HEK293T (cell line): ENCODE data around the gene VRK2.

Experiments used
- CTCF ChIA-PET: fragments of 350-600 bp; formaldehyde crosslinking; extraction: SDS; loops from one replicate; lab custom pipeline; 2021; ENCODE audit warnings: antibody characterized with exemption, inconsistent platforms; lab: Yijun Ruan, JAX
- POLR2A ChIA-PET: fragments of 350-600 bp; formaldehyde crosslinking; extraction: SDS; loops from one replicate; lab custom pipeline; 2020; ENCODE audit warnings: antibody characterized with exemption, inconsistent platforms; lab: Yijun Ruan, JAX
- DNase-seq: peaks from one replicate; pipeline ENCODE4 v3.0.0; 2012; ENCODE audit warnings: mixed read lengths; ENCODE audit errors: extremely low spot score
- ARNT ChIP-seq: fragments of 450-650 bp; IDR thresholded peaks from 2 replicates; pipeline ENCODE4 v1.6.1; 2017; ENCODE audit warnings: mild to moderate bottlenecking
- BHLHE40 ChIP-seq: fragments of 450-650 bp; IDR thresholded peaks from 2 replicates; pipeline ENCODE4 v1.6.1; 2016; ENCODE audit warnings: mild to moderate bottlenecking, moderate library complexity, borderline replicate concordance
- CTBP1 ChIP-seq: fragments of 450-650 bp; IDR thresholded peaks from 2 replicates; pipeline ENCODE4 v1.6.1; 2016; ENCODE audit warnings: borderline replicate concordance
- ELF4 ChIP-seq: fragments of 450-650 bp; IDR thresholded peaks from 2 replicates; pipeline ENCODE4 v1.6.1; 2017; ENCODE audit warnings: antibody characterized with exemption
- FOXA1 ChIP-seq: fragments of 450-650 bp; IDR thresholded peaks from 2 replicates; pipeline ENCODE4 v1.6.1; 2016; ENCODE audit warnings: mild to moderate bottlenecking
- FOXK2 ChIP-seq: fragments of 450-650 bp; IDR thresholded peaks from 2 replicates; pipeline ENCODE4 v1.6.1; 2016; ENCODE audit warnings: mild to moderate bottlenecking
- FOXM1 ChIP-seq: fragments of 450-650 bp; IDR thresholded peaks from 2 replicates; pipeline ENCODE4 v1.6.1; 2017; ENCODE audit warnings: mild to moderate bottlenecking, borderline replicate concordance
- HDGF ChIP-seq: fragments of 450-650 bp; IDR thresholded peaks from 2 replicates; pipeline ENCODE4 v1.6.1; 2017; ENCODE audit warnings: antibody characterized with exemption, borderline replicate concordance
- L3MBTL2 ChIP-seq: fragments of 450-650 bp; conservative IDR thresholded peaks from 2 replicates; pipeline ENCODE4 v1.6.1; 2016; ENCODE audit warnings: mild to moderate bottlenecking
- LEF1 ChIP-seq: fragments of 450-650 bp; IDR thresholded peaks from 2 replicates; pipeline ENCODE4 v1.6.1; 2017; ENCODE audit warnings: mild to moderate bottlenecking, borderline replicate concordance
- NFRKB ChIP-seq: fragments of 450-650 bp; IDR thresholded peaks from 2 replicates; pipeline ENCODE4 v1.6.1; 2016; ENCODE audit warnings: mild to moderate bottlenecking, moderate library complexity
- PKNOX1 ChIP-seq: fragments of 450-650 bp; IDR thresholded peaks from 2 replicates; pipeline ENCODE4 v1.6.1; 2016
- SP1 ChIP-seq: fragments of 450-650 bp; IDR thresholded peaks from 2 replicates; pipeline ENCODE4 v1.6.1; 2017
- SUZ12 ChIP-seq: fragments of 450-650 bp; IDR thresholded peaks from 2 replicates; pipeline ENCODE4 v1.6.1; 2016; ENCODE audit warnings: mild to moderate bottlenecking
- TARDBP ChIP-seq: fragments of 450-650 bp; IDR thresholded peaks from 2 replicates; pipeline ENCODE4 v1.6.1; 2016
- ZNF384 ChIP-seq: fragments of 450-650 bp; IDR thresholded peaks from 2 replicates; pipeline ENCODE4 v1.6.1; 2016

VRK2 gene

GRCh38 chr2:58042486-58042970 is 4.1 kb upstream of the VRK2 start:
- CTCF ChIA-PET: no interaction called here

GRCh38 chr2:58044145-58044544 is 2.5 kb upstream of the VRK2 start:
- TF ChIP-seq ZNF384: no peak
- TF ChIP-seq LEF1: no peak
- TF ChIP-seq FOXM1: no peak
- no peak for TF ChIP-seq L3MBTL2
- TF ChIP-seq HDGF: no peak
- no peak for TF ChIP-seq ELF4
- no peak for TF ChIP-seq NFRKB
- no peak for TF ChIP-seq BHLHE40
- no peak for TF ChIP-seq TARDBP
- no peak for TF ChIP-seq FOXA1
- no peak for TF ChIP-seq CTBP1
- TF ChIP-seq SUZ12: no peak
- no peak for DNase-seq
- ChIA-PET POLR2A (no interaction called here), CTCF (no interaction called here)

More at GRCh38 chr2:58042486-58042970, 4.1 kb upstream of the VRK2 start:
- no peak for DNase-seq
- TF ChIP-seq NFRKB (no peak), PKNOX1 (no peak), SP1 (no peak), BHLHE40 (no peak), FOXA1 (no peak), L3MBTL2 (no peak), ZNF384 (no peak)
- POLR2A ChIA-PET: no interaction called here

GRCh38 chr2:58045580-58046334 is 849 bp upstream of the VRK2 start:
- no peak for TF ChIP-seq HDGF
- no peak for TF ChIP-seq BHLHE40
- TF ChIP-seq SUZ12: no peak
- no peak for TF ChIP-seq FOXA1
- no peak for TF ChIP-seq TARDBP
- TF ChIP-seq ZNF384: no peak
- TF ChIP-seq L3MBTL2: no peak
- no peak for TF ChIP-seq SP1
- TF ChIP-seq ARNT: no peak
- TF ChIP-seq PKNOX1: no peak
- TF ChIP-seq NFRKB: no peak
- TF ChIP-seq FOXK2: no peak
- CTCF ChIA-PET: no interaction called here
- POLR2A ChIA-PET: interaction anchor here (0.6 to 1.6 kb wide), 10 partner anchors 9 to 1847 kb away, joined by 3 to 5 read pairs (median 3); no protein-coding TSS in a partner anchor
- DNase-seq: no peak

GRCh38 chr2:58046335-58046584 is 346 bp upstream of the VRK2 start:
- ChIA-PET POLR2A (interaction anchor here (0.6 to 1.6 kb wide), 10 partner anchors 9 to 1847 kb away, joined by 3 to 5 read pairs (median 3); no protein-coding TSS in a partner anchor), CTCF (no interaction called here)
- no peak for DNase-seq
- TF ChIP-seq SUZ12 (no peak), TARDBP (no peak), HDGF (no peak), ARNT (no peak), ZNF384 (no peak), BHLHE40 (no peak), FOXA1 (no peak), NFRKB (no peak), PKNOX1 (no peak), FOXK2 (no peak), L3MBTL2 (no peak; the same call in 1 of the 2 replicates), LEF1 (no peak), CTBP1 (no peak), SP1 (no peak), ELF4 (no peak), FOXM1 (no peak)

- peak; percentile 21 for DNase-seq
- CTCF ChIA-PET: no interaction called here
These were observed 848 bp downstream of the VRK2 start for GRCh38 chr2:58047373-58047935.

More at GRCh38 chr2:58047373-58047935, 848 bp downstream of the VRK2 start:
- TF ChIP-seq SP1: no peak
- no peak for TF ChIP-seq SUZ12
- TF ChIP-seq ARNT: no peak
- TF ChIP-seq NFRKB: no peak
- TF ChIP-seq TARDBP: no peak
- no peak for TF ChIP-seq FOXM1
- no peak for TF ChIP-seq ELF4
- no peak for TF ChIP-seq LEF1
- no peak for TF ChIP-seq HDGF
- TF ChIP-seq CTBP1: no peak
- TF ChIP-seq PKNOX1: no peak
- TF ChIP-seq FOXA1: no peak
- TF ChIP-seq BHLHE40: no peak
- no peak for TF ChIP-seq ZNF384
- TF ChIP-seq FOXK2: no peak
- no peak; the same call in 1 of the 2 replicates for TF ChIP-seq L3MBTL2
- POLR2A ChIA-PET: interaction anchor here (1.4 to 1.6 kb wide), 2 partner anchors 15 to 378 kb away, joined by 5 read pairs; no protein-coding TSS in a partner anchor
